GM23338 (cell line): ENCODE results near the gene SARDH. TPM values are rescaled to one million over a fixed set of nuclear protein-coding genes. Genes with fewer than 3 reads are reported as not detected.

ENCODE experiments used
- ATAC-seq: fragments of 200-7000 bp; cut with Tn5 transposase; 3 replicates; pipeline ENCODE4 v1.9.1; 2020
- DNase-seq: peaks from one replicate; pipeline ENCODE4 v3.0.0-alpha.2; 2015; ENCODE audit warnings: low spot score
- H2AFZ ChIP-seq: fragments of 200-600 bp; sonication (generic); 2 replicates; pipeline ENCODE4 v1.8.0; 2016; ENCODE audit warnings: antibody characterized with exemption, mild to moderate bottlenecking, moderate library complexity
- H3F3A ChIP-seq: fragments of 200-600 bp; sonication (generic); replicated peaks from 2 replicates; pipeline ENCODE4 v1.8.0; 2017; ENCODE audit warnings: antibody characterized with exemption, mixed run types, low read depth
- H3K27ac ChIP-seq: fragments of 200-600 bp; sonication (generic); 2 replicates; pipeline ENCODE4 v1.6.1; 2016; ENCODE audit warnings: low read depth
- H3K27me3 ChIP-seq: fragments of 200-600 bp; sonication (generic); 2 replicates; pipeline ENCODE4 v1.8.0; 2016; ENCODE audit warnings: mild to moderate bottlenecking, mixed run types, moderate library complexity; ENCODE audit not compliant: insufficient read depth
- H3K36me3 ChIP-seq: fragments of 200-600 bp; sonication (generic); 2 replicates; pipeline ENCODE4 v1.8.0; 2016; ENCODE audit warnings: mild to moderate bottlenecking; ENCODE audit not compliant: insufficient read depth
- H3K4me1 ChIP-seq: fragments of 200-600 bp; sonication (generic); 2 replicates; pipeline ENCODE4 v1.8.0; 2016; ENCODE audit warnings: mild to moderate bottlenecking, moderate library complexity; ENCODE audit not compliant: insufficient read depth
- H3K4me2 ChIP-seq: fragments of 200-600 bp; sonication (generic); 2 replicates; pipeline ENCODE4 v1.7.1; 2017; ENCODE audit warnings: mixed run types
- H3K4me3 ChIP-seq: fragments of 200-600 bp; sonication (generic); 2 replicates; pipeline ENCODE4 v1.6.1; 2016; ENCODE audit warnings: mixed run types
- H3K79me2 ChIP-seq: fragments of 200-600 bp; sonication (generic); replicated peaks from 2 replicates; pipeline ENCODE4 v1.8.0; 2017; ENCODE audit warnings: mild to moderate bottlenecking; ENCODE audit not compliant: insufficient read depth
- H3K9me2 ChIP-seq: fragments of 200-600 bp; sonication (generic); 2 replicates; pipeline ENCODE4 v1.8.0; 2017; ENCODE audit not compliant: insufficient read depth
- H4K20me1 ChIP-seq: fragments of 200-600 bp; sonication (generic); replicated peaks from 2 replicates; pipeline ENCODE4 v1.8.0; 2017; ENCODE audit warnings: mild to moderate bottlenecking; ENCODE audit not compliant: insufficient read depth
- H3K27ac Mint-ChIP-seq: 2 replicates; pipeline ENCODE4 v1.8.0; 2020; ENCODE audit warnings: inconsistent platforms, mild to moderate bottlenecking, moderate library complexity, mixed read lengths
- H3K27me3 Mint-ChIP-seq: 3 replicates; pipeline ENCODE4 v1.8.0; 2022; ENCODE audit warnings: low read depth, mild to moderate bottlenecking, moderate library complexity, mixed read lengths, inconsistent platforms; ENCODE audit not compliant: insufficient read depth, poor library complexity
- H3K36me3 Mint-ChIP-seq: 3 replicates; pipeline ENCODE4 v1.8.0; 2021; ENCODE audit warnings: low read depth, mild to moderate bottlenecking, inconsistent platforms, moderate library complexity, mixed read lengths
- H3K4me1 Mint-ChIP-seq: 3 replicates; pipeline ENCODE4 v1.8.0; 2020; ENCODE audit warnings: mild to moderate bottlenecking, inconsistent platforms, mixed read lengths
- H3K4me3 Mint-ChIP-seq: 3 replicates; pipeline ENCODE4 v1.8.0; 2021; ENCODE audit warnings: moderate library complexity, mild to moderate bottlenecking, inconsistent platforms, mixed read lengths
- H3K9me3 Mint-ChIP-seq: 3 replicates; pipeline ENCODE4 v1.8.0; 2020; ENCODE audit warnings: moderate library complexity, mild to moderate bottlenecking, inconsistent platforms, mixed read lengths
- EZH2 ChIP-seq: fragments of 200-600 bp; sonication (generic); IDR thresholded peaks from one replicate; pipeline ENCODE4 v1.8.0; 2017; ENCODE audit warnings: antibody characterized with exemption, mild to moderate bottlenecking, low read depth; ENCODE audit not compliant: unreplicated experiment
- JUNB ChIP-seq: IDR thresholded peaks from one replicate; pipeline ENCODE4 v1.6.1; 2016; ENCODE audit warnings: antibody characterized with exemption; ENCODE audit not compliant: unreplicated experiment
- REST ChIP-seq: IDR thresholded peaks from one replicate; pipeline ENCODE4 v1.6.1; 2018; ENCODE audit warnings: antibody characterized with exemption; ENCODE audit not compliant: unreplicated experiment
- ZNF462 ChIP-seq: fragments of 250-450 bp; sonication (Bioruptor Pico); IDR thresholded peaks from 2 replicates; pipeline ENCODE4 v1.5.0; 2020; ENCODE audit warnings: mild to moderate bottlenecking, moderate library complexity
- polyA plus RNA-seq: library from polyadenylated mRNA; unstranded; fragments of >200 nt; fragmentation: Nextera tagmentation; extraction: Ambion mirVana; gene quantifications from 2 replicates; pipeline ENCODE4 v1.2.1, GENCODE V29; 2016
- total RNA-seq: library from RNA; depleted of rRNA; stranded (reverse); fragments of >200 nt; shearing (Covaris generic); gene quantifications from 2 replicates; pipeline ENCODE4 v1.2.3, GENCODE V29; 2014
- TF ChIP-seq, protein P1 (sequence below), 2 experiments: fragments of 200-600 bp in 1 of 2; sonication (generic) in 1 of 2; conservative IDR thresholded peaks; 2 replicates each; pipeline versions ENCODE4 v1.5.1 to v1.6.1; 2016 to 2017; ENCODE audit warnings: antibody characterized with exemption in 2 of 2, low read depth in 2 of 2, mild to moderate bottlenecking in 2 of 2, moderate library complexity in 1 of 2

The SARDH gene
- total and polyA plus RNA-seq, 2 experiments from 2014 or later = 2.8 to 10.4 TPM

- Histone ChIP-seq H3K4me2 (no peak overlapping the region), H3K4me3 (no peak overlapping the region), H3K79me2 (no peaks in the 10 kb centered on the region), H3K36me3 (no peaks in the 10 kb centered on the region), H2AFZ (no peak overlapping the region), H3K27me3 (no peaks in the 10 kb centered on the region), H3F3A (no peaks in the 10 kb centered on the region), H3K27ac (no peak overlapping the region), H3K4me1 (no peaks in the 10 kb centered on the region), H3K9me2 (no peaks in the 10 kb centered on the region), H4K20me1 (no peaks in the 10 kb centered on the region)
- DNase-seq = no peak
- Mint-ChIP-seq H3K4me3 (no peak overlapping the region), H3K9me3 (no peaks in the 10 kb centered on the region), H3K4me1 (peaks cover 2% of the 10 kb centered on the region; the same call in 2 of the 3 replicates), H3K36me3 (no peaks in the 10 kb centered on the region), H3K27ac (no peak overlapping the region; the same call in 1 of the 2 replicates), H3K27me3 (peaks cover 14% of the 10 kb centered on the region)
- ATAC-seq = no peak
- TF ChIP-seq EZH2 = no peak
- no peak for TF ChIP-seq ZNF462
- TF ChIP-seq REST = no peak
- TF ChIP-seq JUNB = no peak
- TF ChIP-seq, protein P1, sequence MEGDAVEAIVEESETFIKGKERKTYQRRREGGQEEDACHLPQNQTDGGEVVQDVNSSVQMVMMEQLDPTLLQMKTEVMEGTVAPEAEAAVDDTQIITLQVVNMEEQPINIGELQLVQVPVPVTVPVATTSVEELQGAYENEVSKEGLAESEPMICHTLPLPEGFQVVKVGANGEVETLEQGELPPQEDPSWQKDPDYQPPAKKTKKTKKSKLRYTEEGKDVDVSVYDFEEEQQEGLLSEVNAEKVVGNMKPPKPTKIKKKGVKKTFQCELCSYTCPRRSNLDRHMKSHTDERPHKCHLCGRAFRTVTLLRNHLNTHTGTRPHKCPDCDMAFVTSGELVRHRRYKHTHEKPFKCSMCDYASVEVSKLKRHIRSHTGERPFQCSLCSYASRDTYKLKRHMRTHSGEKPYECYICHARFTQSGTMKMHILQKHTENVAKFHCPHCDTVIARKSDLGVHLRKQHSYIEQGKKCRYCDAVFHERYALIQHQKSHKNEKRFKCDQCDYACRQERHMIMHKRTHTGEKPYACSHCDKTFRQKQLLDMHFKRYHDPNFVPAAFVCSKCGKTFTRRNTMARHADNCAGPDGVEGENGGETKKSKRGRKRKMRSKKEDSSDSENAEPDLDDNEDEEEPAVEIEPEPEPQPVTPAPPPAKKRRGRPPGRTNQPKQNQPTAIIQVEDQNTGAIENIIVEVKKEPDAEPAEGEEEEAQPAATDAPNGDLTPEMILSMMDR (conservative IDR thresholded peaks at IDR 0.05; ENCODE audit: low read depth in 2 of 2) = no peak
These were observed 52.2 kb downstream of the SARDH start for GRCh38 chr9:133685653-133686609.
